Astrocyte (in vitro differentiated cells and primary cell): ENCODE results near the gene SLC9A3.

Experiments used
- EZH2 ChIP-seq: IDR thresholded peaks from 2 replicates; pipeline ENCODE4 v1.6.1; 2012; ENCODE audit warnings: mild to moderate bottlenecking, low read length, inconsistent platforms; ENCODE audit not compliant: insufficient read depth
- TF ChIP-seq, protein P1 (sequence below): IDR thresholded peaks from 2 replicates; pipeline ENCODE4 v1.5.1; 2011; ENCODE audit warnings: low read depth, mild to moderate bottlenecking, inconsistent platforms, low read length, moderate library complexity; ENCODE audit not compliant: insufficient read depth

GRCh38 chr5:501831-502184 lies 22.4 kb downstream of the SLC9A3 start:
- TF ChIP-seq, protein P1, sequence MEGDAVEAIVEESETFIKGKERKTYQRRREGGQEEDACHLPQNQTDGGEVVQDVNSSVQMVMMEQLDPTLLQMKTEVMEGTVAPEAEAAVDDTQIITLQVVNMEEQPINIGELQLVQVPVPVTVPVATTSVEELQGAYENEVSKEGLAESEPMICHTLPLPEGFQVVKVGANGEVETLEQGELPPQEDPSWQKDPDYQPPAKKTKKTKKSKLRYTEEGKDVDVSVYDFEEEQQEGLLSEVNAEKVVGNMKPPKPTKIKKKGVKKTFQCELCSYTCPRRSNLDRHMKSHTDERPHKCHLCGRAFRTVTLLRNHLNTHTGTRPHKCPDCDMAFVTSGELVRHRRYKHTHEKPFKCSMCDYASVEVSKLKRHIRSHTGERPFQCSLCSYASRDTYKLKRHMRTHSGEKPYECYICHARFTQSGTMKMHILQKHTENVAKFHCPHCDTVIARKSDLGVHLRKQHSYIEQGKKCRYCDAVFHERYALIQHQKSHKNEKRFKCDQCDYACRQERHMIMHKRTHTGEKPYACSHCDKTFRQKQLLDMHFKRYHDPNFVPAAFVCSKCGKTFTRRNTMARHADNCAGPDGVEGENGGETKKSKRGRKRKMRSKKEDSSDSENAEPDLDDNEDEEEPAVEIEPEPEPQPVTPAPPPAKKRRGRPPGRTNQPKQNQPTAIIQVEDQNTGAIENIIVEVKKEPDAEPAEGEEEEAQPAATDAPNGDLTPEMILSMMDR, result no peak
- TF ChIP-seq EZH2, result peak; percentile 71
